Measurements from ENCODE around the gene FHOD3. TPM values are rescaled to one million over a fixed set of nuclear protein-coding genes. Genes with fewer than 3 reads are reported as not detected.

FHOD3 gene
- total and polyA plus RNA-seq, 7 donors: 5.4 to 98.2 (median 20.2) TPM

- no peak for DNase-seq
- intact Hi-C loops (cut with DNase I): no loop called here
- no peak for ATAC-seq
- no peak for TF ChIP-seq CTCF (IDR thresholded peaks at IDR 0.05)
- Histone ChIP-seq H3K27ac (no peak overlapping the region), H3K4me1 (peaks cover 1% of the 10 kb centered on the region), H3K27me3 (ENCODE audit: insufficient read depth in 3 of 3, low read length in 2 of 3) (no peaks in the 10 kb centered on the region), H3K9me3 (no peaks in the 10 kb centered on the region), H3K4me3 (no peak overlapping the region), H3K36me3 (ENCODE audit: insufficient read depth in 1 of 2, low read depth in 1 of 2) (peaks cover 0 to 5% of the 10 kb centered on the region in 2 donors)
- WGBS, 3 donors: 82 to 100% (median 92%) methylated on average over 1 of the region's 1 CpG
These were observed 325.6 kb downstream of the FHOD3 start for GRCh38 chr18:36623091-36623490.

GRCh38 chr18:36623681-36624190 is 326.2 kb downstream of the FHOD3 start:
- no peak for TF ChIP-seq CTCF (IDR thresholded peaks at IDR 0.05)
- Histone ChIP-seq H3K36me3 (ENCODE audit: insufficient read depth in 1 of 2, low read depth in 1 of 2) (peaks cover 0 to 5% of the 10 kb centered on the region in 2 donors), H3K27me3 (ENCODE audit: insufficient read depth in 3 of 3, low read length in 2 of 3) (no peaks in the 10 kb centered on the region), H3K9me3 (no peaks in the 10 kb centered on the region), H3K27ac (no peak overlapping the region), H3K4me3 (no peak overlapping the region), H3K4me1 (peaks cover 8% of the 10 kb centered on the region)
- DNase-seq: no peak
- no peak for ATAC-seq
- WGBS, 3 donors: 81 to 92% (median 90%) methylated on average over 4 of the region's 4 CpGs
- intact Hi-C loops (cut with DNase I): no loop called here

- DNase-seq (no peak), ATAC-seq (no peak)
- Histone ChIP-seq H3K36me3 (ENCODE audit: insufficient read depth in 1 of 2, low read depth in 1 of 2) (peaks cover 0 to 5% of the 10 kb centered on the region in 2 donors), H3K4me1 (peaks cover 15% of the 10 kb centered on the region), H3K27ac (no peak overlapping the region), H3K4me3 (no peak overlapping the region), H3K9me3 (no peaks in the 10 kb centered on the region), H3K27me3 (ENCODE audit: insufficient read depth in 3 of 3, low read length in 2 of 3) (no peaks in the 10 kb centered on the region)
- WGBS, 3 donors: 88 to 96% (median 90%) methylated on average over 7 of the region's 7 CpGs
- TF ChIP-seq CTCF (IDR thresholded peaks at IDR 0.05): no peak
- intact Hi-C loops (cut with DNase I): no loop called here
These were observed 327.1 kb downstream of the FHOD3 start for GRCh38 chr18:36624451-36625167.

GRCh38 chr18:36625386-36625785 is 327.9 kb downstream of the FHOD3 start:
- H3K4me3 ChIP-seq: no peak overlapping the region
- DNase-seq (no peak), ATAC-seq (no peak)
- H3K27me3 ChIP-seq (ENCODE audit: insufficient read depth in 3 of 3, low read length in 2 of 3): no peaks in the 10 kb centered on the region
- 94 to 96% (median 95%) methylated on average over 16 to 19 of the region's 19 CpGs for WGBS, 3 donors
- no peaks in the 10 kb centered on the region for H3K9me3 ChIP-seq
- H3K27ac ChIP-seq: no peak overlapping the region
- H3K4me1 ChIP-seq: peaks cover 15% of the 10 kb centered on the region
- intact Hi-C loops (cut with DNase I): no loop called here
- peaks cover 0 to 5% of the 10 kb centered on the region in 2 donors for H3K36me3 ChIP-seq (ENCODE audit: insufficient read depth in 1 of 2, low read depth in 1 of 2)
- no peak for TF ChIP-seq CTCF (IDR thresholded peaks at IDR 0.05)
